Activated CD4-positive, alpha-beta T cell treated with anti-CD3 and anti-CD28 coated beads for 36 hours (primary cell): Measurements from ENCODE around the gene KNDC1. TPM values are rescaled to one million over a fixed set of nuclear protein-coding genes. Genes with fewer than 3 reads are reported as not detected.

Experiments
- ATAC-seq: fragments of 200-7000 bp; cut with Tn5 transposase; one replicate; pipeline ENCODE4 v1.10.0; 2021; ENCODE audit warnings: mild to moderate bottlenecking, moderate library complexity
- CTCF ChIA-PET: fragments of 350-600 bp; sonication (Branson Sonifier 250); formaldehyde crosslinking; loops from one replicate; lab custom pipeline; 2021; ENCODE audit warnings: antibody characterized with exemption; lab: Charles Lee
- POLR2A ChIA-PET: fragments of 350-600 bp; sonication (Branson Sonifier 250); formaldehyde crosslinking; loops from one replicate; lab custom pipeline; 2021; ENCODE audit warnings: antibody characterized with exemption, inconsistent platforms; lab: Charles Lee
- DNase-seq: peaks from one replicate; pipeline ENCODE4 v3.0.0-alpha.2; 2020
- H3K27ac Mint-ChIP-seq: one replicate; pipeline ENCODE4 v1.8.0; 2021; ENCODE audit warnings: mixed read lengths
- H3K27me3 Mint-ChIP-seq: one replicate; pipeline ENCODE4 v1.8.0; 2021; ENCODE audit warnings: mixed read lengths
- H3K36me3 Mint-ChIP-seq: one replicate; pipeline ENCODE4 v1.8.0; 2021; ENCODE audit warnings: low read depth, mixed read lengths
- H3K4me1 Mint-ChIP-seq: one replicate; pipeline ENCODE4 v1.8.0; 2021; ENCODE audit warnings: mixed read lengths
- H3K4me3 Mint-ChIP-seq: one replicate; pipeline ENCODE4 v1.8.0; 2021; ENCODE audit warnings: mild to moderate bottlenecking, moderate library complexity, mixed read lengths
- H3K9me3 Mint-ChIP-seq: one replicate; pipeline ENCODE4 v1.8.0; 2021; ENCODE audit warnings: low read depth, mixed read lengths
- intact Hi-C, 2 experiments: fragments of 100-400 bp; cut with DNase I in 1 of 2; cut with micrococcal nuclease in 1 of 2; formaldehyde crosslinking; loops; one replicate each; pipeline versions ENCODE4 v1.14.2 to v1.15.1; 2022 to 2024; cut with DNase I, micrococcal nuclease
- total RNA-seq, 2 experiments: library from RNA; stranded (reverse); gene quantifications; one replicate each; pipeline ENCODE4 v1.2.3, GENCODE V29; 2021

Gene KNDC1
- total RNA-seq, 2 experiments from 2014 or later: not detected

DNA sequence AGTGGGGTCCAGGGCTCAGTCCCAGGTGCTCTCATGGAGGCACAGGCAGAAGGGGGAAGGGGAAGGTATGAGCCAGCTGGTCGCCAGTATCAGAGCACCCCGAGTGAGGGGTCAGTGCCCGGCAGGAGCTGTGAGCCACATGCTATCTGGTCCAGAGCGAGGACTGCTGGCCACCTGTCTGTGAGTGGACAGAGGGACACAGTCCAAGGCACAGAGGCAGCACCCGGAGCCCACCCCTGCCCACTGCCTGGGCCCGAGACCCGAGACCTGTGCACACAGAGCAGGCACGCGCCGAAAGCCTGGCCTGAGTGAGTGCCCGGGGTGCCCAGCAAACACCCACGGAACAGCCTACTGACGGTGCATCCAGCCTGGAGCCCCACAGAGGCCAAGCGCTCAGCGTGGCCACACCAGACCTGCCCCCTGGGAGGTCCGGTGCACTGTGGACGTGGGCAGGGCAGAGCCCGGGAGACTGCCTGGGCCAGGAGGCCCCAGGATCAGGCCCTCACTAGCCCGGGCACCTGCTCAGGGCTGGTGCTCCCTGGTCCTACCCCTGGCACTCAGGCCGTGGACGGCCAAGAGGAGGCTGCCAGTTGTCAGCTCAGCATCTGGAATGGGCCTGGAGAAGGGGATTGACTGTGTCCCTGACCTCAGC is 42.9 kb upstream of the KNDC1 start:
- H3K9me3 Mint-ChIP-seq: peaks cover 10% of the 10 kb centered on the region
- H3K27me3 Mint-ChIP-seq: no peaks in the 10 kb centered on the region
- intact Hi-C loops: no loop called here
- H3K36me3 Mint-ChIP-seq: no peaks in the 10 kb centered on the region
- CTCF ChIA-PET: interaction anchor here (1.7 kb wide), 1 partner anchor 26 kb away, joined by 5 read pairs; no protein-coding TSS in a partner anchor
- H3K4me3 Mint-ChIP-seq: no peak overlapping the region
- H3K4me1 Mint-ChIP-seq: no peaks in the 10 kb centered on the region
- DNase-seq (no peak), ATAC-seq (no peak)
- no peak overlapping the region for H3K27ac Mint-ChIP-seq
- POLR2A ChIA-PET: no interaction called here

GRCh38 chr10:133117688-133118071 is 42.3 kb upstream of the KNDC1 start:
- no peaks in the 10 kb centered on the region for H3K36me3 Mint-ChIP-seq
- intact Hi-C loops: no loop called here
- peaks cover 10% of the 10 kb centered on the region for H3K9me3 Mint-ChIP-seq
- DNase-seq: no peak
- peaks cover under 1% of the 10 kb centered on the region for H3K4me1 Mint-ChIP-seq
- no peak overlapping the region for H3K4me3 Mint-ChIP-seq
- no peaks in the 10 kb centered on the region for H3K27me3 Mint-ChIP-seq
- CTCF ChIA-PET: interaction anchor here (1.7 kb wide), 1 partner anchor 26 kb away, joined by 5 read pairs; no protein-coding TSS in a partner anchor
- ATAC-seq: no peak
- POLR2A ChIA-PET: no interaction called here
- H3K27ac Mint-ChIP-seq: no peak overlapping the region

DNA sequence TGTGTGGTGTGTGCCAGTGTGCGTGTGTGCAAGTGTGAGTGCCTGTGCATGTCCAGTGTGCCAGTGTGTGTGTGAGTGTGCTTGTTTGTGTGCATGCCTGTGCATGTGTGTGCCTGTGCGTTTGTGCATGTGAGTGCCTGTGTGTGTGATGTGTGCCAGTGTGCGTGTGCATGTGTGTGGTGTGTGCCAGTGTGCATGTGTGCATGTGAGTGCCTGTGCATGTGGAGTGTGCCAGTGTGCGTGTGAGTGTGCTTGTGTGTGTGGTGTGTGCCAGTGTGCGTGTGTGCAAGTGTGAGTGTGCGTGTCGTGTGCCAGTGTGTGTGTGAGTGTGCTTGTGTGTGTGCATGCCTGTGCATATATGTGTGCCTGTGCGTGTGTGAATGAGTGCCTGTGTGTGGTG is 38.5 kb upstream of the KNDC1 start:
- ChIA-PET POLR2A (no interaction called here), CTCF (no interaction called here)
- DNase-seq: no peak
- Mint-ChIP-seq H3K4me3 (no peak overlapping the region), H3K27me3 (peaks cover 19% of the 10 kb centered on the region), H3K27ac (no peak overlapping the region), H3K4me1 (peaks cover 8% of the 10 kb centered on the region), H3K9me3 (peaks cover 10% of the 10 kb centered on the region), H3K36me3 (no peaks in the 10 kb centered on the region)
- intact Hi-C loops: loop anchor here in 1 of 2 experiments (10.0 kb wide), 1 partner anchor 277 kb away; no protein-coding TSS in a partner anchor
- no peak for ATAC-seq

GRCh38 chr10:133122171-133122935 is 37.7 kb upstream of the KNDC1 start:
- Mint-ChIP-seq H3K27me3 (peaks cover 19% of the 10 kb centered on the region), H3K4me1 (peaks cover 8% of the 10 kb centered on the region), H3K27ac (no peak overlapping the region), H3K4me3 (no peak overlapping the region), H3K36me3 (no peaks in the 10 kb centered on the region), H3K9me3 (peaks cover 10% of the 10 kb centered on the region)
- ChIA-PET CTCF (no interaction called here), POLR2A (no interaction called here)
- DNase-seq (no peak), ATAC-seq (no peak)
- intact Hi-C loops: loop anchor here in 1 of 2 experiments (10.0 kb wide), 1 partner anchor 278 kb away; no protein-coding TSS in a partner anchor

DNA sequence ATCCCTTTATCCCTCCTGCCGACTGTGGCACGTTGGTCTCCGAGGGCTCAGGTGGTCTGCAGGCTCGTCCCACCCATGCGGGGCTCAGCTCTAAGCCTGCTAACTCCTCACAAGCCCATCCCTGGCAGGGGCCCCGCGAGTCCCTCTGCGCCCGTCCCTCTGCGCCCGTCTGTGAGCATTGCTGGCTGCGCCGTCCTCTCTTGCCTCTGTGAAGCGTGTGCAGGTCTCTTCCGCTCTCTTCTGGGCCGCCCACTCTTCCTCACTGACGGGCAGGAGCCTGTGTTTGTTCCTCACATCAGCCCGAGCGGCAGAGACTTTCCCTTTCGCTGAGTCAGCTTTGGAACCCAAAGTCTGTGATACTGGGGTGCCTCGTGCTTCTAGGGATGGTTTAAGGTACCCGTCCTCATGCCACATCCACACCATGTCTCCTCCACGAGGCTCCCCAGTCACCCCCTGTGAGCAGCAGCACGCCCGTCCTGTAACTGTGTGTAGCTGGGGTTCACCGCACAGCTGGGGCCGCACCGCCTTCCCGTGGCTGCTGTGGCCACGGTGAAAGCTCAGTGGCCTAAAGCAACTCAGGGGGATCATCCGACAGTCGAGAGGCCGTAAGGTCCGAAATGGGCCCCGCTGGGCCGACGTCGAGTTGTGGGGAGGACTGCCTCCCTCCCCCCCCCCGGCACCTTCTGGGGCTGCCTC is 36.8 kb upstream of the KNDC1 start:
- Mint-ChIP-seq H3K27me3 (peaks cover 19% of the 10 kb centered on the region), H3K4me3 (no peak overlapping the region), H3K36me3 (no peaks in the 10 kb centered on the region), H3K4me1 (peaks cover 8% of the 10 kb centered on the region), H3K9me3 (peaks cover 8% of the 10 kb centered on the region), H3K27ac (no peak overlapping the region)
- intact Hi-C loops: loop anchor here in 1 of 2 experiments (10.0 kb wide), 1 partner anchor 278 kb away; no protein-coding TSS in a partner anchor
- ATAC-seq: peak; percentile 76
- POLR2A ChIA-PET: interaction anchor here (0.7 kb wide), 1 partner anchor 273 kb away, joined by 4 read pairs; no protein-coding TSS in a partner anchor
- peak; percentile 69 for DNase-seq
- CTCF ChIA-PET: no interaction called here

DNA sequence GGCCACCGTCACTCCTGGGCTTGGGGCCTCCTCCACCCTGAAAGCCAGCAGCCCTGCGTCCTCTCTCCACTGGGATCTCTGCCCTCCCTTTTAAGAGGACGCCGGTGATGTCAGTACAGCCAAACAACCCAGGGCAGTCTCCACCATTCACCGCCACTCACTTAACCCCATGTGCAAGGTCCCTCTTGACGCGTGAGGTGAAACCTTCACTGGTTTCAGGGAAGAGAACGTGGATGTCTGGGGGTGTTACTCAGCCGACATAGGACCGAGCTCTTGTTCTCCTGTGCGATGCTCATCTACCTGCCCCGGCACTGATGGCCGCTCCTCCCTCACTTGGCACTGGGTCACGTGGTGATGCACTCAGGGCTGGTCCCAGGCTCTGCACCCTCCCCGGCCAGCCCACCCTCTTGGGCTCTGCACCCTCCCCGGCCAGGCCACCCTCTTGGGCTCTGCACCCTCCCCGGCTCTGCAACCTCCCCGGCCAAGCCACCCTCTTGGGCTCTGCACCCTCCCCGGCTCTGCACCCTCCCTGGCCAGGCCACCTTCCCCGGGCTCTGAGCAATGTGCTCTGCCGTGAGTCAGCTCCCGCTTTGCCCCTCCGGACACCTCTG is 36.2 kb upstream of the KNDC1 start:
- intact Hi-C loops: loop anchor here (1.0 to 10.0 kb wide), 5 partner anchors 161 to 287 kb away; no protein-coding TSS in a partner anchor
- DNase-seq (peak; percentile 6), ATAC-seq (no peak)
- no peaks in the 10 kb centered on the region for H3K36me3 Mint-ChIP-seq
- POLR2A ChIA-PET: interaction anchor here (0.7 kb wide), 2 partner anchors 273 to 531 kb away, joined by 3 to 4 read pairs; no protein-coding TSS in a partner anchor
- H3K27me3 Mint-ChIP-seq: peaks cover 19% of the 10 kb centered on the region
- no peak overlapping the region for H3K27ac Mint-ChIP-seq
- peaks cover 8% of the 10 kb centered on the region for H3K4me1 Mint-ChIP-seq
- H3K4me3 Mint-ChIP-seq: no peak overlapping the region
- H3K9me3 Mint-ChIP-seq: peaks cover 3% of the 10 kb centered on the region
- CTCF ChIA-PET: interaction anchor here (1.3 kb wide), 1 partner anchor 23 kb away, joined by 3 read pairs; no protein-coding TSS in a partner anchor

GRCh38 chr10:133124357-133125211 is 35.4 kb upstream of the KNDC1 start:
- no peak overlapping the region for H3K4me3 Mint-ChIP-seq
- peaks cover 8% of the 10 kb centered on the region for H3K4me1 Mint-ChIP-seq
- DNase-seq: peak; percentile 54
- ATAC-seq: peak; percentile 31
- intact Hi-C loops: loop anchor here (1.0 to 10.0 kb wide), 6 partner anchors 162 to 288 kb away; no protein-coding TSS in a partner anchor
- CTCF ChIA-PET: interaction anchor here (0.6 to 1.3 kb wide), 4 partner anchors 23 to 222 kb away, joined by 3 to 7 read pairs (median 4); no protein-coding TSS in a partner anchor
- POLR2A ChIA-PET: interaction anchor here (0.7 kb wide), 1 partner anchor 532 kb away, joined by 3 read pairs; no protein-coding TSS in a partner anchor
- no peaks in the 10 kb centered on the region for H3K36me3 Mint-ChIP-seq
- no peak overlapping the region for H3K27ac Mint-ChIP-seq
- H3K27me3 Mint-ChIP-seq: peaks cover 19% of the 10 kb centered on the region
- H3K9me3 Mint-ChIP-seq: peaks cover 2% of the 10 kb centered on the region

DNA sequence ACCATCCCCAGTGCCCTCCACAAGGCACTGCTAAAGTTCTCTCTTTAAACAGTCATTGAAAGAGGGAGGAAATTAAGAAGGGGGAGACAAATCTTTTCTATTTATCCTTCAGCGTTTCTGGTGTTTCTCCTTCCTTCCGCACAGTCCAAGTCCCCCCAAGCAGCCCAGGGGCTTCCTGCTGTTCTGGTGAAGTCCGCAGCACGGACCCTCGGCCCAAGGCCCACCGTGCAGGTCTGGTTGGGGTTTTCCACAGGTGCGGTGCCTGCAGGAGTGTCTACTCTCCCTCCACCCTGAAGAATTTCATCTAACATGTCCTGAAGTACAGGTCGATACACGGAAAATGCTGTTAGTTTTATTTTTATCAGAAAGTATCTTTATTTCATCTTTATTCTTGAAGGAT is 34.1 kb upstream of the KNDC1 start:
- intact Hi-C loops: loop anchor here (1.0 to 10.0 kb wide), 6 partner anchors 163 to 289 kb away; no protein-coding TSS in a partner anchor
- ChIA-PET CTCF (interaction anchor here (1.2 kb wide), 1 partner anchor 221 kb away, joined by 7 read pairs; no protein-coding TSS in a partner anchor), POLR2A (no interaction called here)
- DNase-seq (peak; percentile 0), ATAC-seq (no peak)
- H3K36me3 Mint-ChIP-seq: no peaks in the 10 kb centered on the region
- H3K27me3 Mint-ChIP-seq: peaks cover 19% of the 10 kb centered on the region
- H3K4me1 Mint-ChIP-seq: peaks cover 8% of the 10 kb centered on the region
- no peaks in the 10 kb centered on the region for H3K9me3 Mint-ChIP-seq
- H3K4me3 Mint-ChIP-seq: no peak overlapping the region
- H3K27ac Mint-ChIP-seq: no peak overlapping the region

DNA sequence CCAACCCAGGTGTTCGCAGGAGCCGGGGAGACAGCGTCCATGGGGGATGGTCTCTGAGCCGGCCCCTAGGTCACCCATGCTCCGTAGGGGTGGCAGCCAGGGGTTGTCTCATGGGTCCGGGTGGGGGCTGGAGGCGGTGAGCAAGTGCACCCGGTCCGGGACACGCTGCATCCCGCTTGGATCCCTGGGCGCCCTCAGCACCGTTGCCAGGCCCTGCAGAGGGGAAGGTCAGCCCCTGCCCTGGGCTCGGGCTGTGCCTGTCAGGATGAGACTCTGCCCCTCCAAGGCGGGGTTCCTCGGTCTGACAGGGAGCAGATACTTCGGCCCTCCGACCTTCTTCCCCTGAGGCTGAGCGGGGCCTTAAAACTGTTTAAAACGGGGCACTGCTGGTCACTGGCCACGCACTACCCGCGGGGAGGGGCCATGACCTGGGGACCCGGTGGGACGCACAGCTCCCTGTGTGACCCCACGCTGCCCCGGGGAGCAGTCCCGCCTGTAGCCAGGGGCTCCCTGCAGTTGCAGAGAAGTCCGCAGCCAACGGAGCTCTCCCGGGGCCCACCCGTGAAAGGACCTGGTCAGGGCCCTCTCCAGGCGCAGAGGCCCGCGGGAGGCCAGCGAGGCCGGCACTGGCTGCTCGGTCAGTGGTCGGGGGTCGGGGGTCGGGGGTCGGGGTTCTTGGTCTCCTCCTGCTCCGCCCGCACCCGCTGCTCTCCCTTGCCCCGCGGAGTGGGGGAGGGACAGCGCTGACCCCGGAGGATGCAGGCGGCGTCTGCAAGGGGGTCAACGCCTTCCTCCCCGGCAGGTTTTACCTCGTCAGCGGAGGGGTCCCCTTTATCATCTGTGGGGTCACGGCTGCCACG is 33.4 kb upstream of the KNDC1 start:
- Mint-ChIP-seq H3K9me3 (no peaks in the 10 kb centered on the region), H3K4me3 (no peak overlapping the region), H3K27ac (no peak overlapping the region), H3K36me3 (no peaks in the 10 kb centered on the region), H3K4me1 (peaks cover 8% of the 10 kb centered on the region), H3K27me3 (peaks cover 19% of the 10 kb centered on the region)
- intact Hi-C loops: loop anchor here (2.0 to 10.0 kb wide), 3 partner anchors 224 to 282 kb away; no protein-coding TSS in a partner anchor
- DNase-seq (no peak), ATAC-seq (no peak)
- ChIA-PET POLR2A (no interaction called here), CTCF (interaction anchor here (1.4 kb wide), 1 partner anchor 17 kb away, joined by 5 read pairs; no protein-coding TSS in a partner anchor)
